HG03378 (cell line): Measurements from ENCODE around the gene STK39.

Experiments used
- ATAC-seq: cut with Tn5 transposase; IDR thresholded peaks from one replicate; pipeline ENCODE4 v1.9.1; 2021; ENCODE audit warnings: mild to moderate bottlenecking, moderate library complexity; ENCODE audit not compliant: unreplicated experiment

STK39 gene

DNA sequence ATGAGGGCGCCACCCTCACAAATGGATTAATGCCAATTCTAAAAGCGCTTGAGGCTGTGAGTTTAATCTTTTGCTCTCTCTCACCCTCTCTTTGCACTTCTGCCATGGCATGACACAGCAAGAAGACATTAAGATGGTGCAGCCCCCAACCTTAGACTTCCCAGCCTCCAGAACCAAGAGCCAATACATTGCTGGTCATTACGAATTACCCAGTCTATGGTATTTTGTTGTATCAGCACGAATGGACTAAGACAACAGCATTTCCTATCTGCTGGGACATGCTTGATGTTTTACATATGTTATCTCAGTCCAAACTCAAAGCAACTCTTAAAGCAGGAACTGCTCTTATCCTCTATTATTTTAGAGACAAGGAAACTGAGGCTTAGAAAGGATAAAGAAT is 222.9 kb downstream of the STK39 start:
- ATAC-seq, result no peak

DNA sequence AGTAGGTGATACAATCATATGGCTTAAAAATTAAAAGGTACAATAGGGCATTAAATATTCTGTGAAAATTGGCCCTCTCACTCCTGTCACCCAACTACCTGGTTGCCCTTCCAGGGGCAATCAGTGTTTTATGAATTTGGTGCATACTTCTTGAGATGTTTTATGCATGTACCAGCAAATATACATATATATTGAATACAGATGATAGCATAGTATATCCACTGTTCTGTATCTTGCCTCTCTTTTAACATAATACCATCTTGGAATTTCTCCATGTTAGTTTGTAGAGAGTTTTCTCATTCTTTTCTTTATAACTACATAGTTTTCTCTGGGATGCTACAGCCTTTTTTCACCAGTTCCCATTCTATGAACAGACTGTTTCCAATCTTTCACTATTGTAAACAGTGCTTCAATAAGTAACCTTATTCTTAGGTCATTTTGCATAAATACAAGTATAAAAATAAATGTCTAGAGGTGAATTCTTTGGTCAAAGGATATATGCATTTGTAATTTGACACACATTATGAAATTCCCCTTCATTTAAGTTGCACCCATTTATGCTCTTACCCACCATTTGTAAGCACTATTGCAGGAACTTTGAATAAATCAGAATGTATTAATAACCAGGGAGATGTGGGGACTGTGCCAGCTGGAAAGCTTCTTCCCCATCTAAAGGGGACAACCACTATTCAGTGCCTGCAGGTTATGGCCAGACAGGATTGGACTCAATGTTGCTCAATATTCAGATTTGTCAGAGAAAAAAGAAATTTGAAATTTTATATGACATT is 225.4 kb downstream of the STK39 start:
- no peak for ATAC-seq

DNA sequence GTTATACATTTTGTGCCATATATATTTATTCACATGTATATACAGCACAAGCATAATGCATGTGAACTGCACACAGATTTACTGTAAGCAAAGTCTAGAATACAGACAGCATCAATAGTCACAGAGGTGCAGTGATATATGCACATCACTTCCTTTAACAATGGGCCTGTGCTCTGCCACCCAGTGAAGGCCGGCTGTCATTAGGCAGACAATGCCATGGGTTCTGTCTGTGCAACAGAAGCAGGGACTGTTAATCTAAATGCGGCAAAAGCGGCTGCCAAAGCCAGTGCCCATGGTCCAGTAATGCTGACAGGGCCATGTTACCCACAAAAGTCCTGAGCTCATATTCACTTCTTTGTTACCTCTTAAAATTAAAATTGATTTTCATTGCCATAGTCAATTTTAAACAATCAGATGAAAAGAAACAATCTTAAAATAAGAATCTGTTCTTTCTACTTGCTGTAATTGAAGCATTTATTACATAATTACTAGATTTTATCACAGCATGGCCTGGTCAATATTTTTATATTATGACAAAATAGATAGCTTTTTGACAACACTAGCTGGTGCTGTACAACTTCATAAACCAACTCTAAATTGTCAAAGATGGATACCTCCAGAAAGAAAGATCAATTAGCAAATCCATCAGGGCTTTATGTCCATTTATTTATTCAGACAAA is 232.0 kb downstream of the STK39 start:
- no peak for ATAC-seq

DNA sequence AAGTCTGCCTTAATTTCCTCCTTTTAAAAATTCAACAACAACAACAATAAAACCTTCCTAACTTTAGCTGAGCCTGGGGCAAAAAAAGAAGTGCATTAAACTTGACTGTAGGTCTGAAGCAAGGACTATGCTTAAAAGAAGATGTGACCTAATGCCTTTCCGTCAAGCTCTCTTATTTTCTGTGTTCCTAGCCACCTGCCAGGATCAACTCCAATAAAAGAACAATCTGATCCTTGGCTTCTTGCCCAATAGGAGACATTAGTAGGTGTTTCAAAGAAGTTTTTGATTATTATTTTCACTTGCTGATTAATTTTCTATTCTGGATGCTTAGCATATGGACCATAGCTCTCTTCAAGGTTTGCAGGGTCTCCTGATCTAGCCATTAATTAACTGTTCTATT is 237.5 kb downstream of the STK39 start:
- ATAC-seq, result no peak

DNA sequence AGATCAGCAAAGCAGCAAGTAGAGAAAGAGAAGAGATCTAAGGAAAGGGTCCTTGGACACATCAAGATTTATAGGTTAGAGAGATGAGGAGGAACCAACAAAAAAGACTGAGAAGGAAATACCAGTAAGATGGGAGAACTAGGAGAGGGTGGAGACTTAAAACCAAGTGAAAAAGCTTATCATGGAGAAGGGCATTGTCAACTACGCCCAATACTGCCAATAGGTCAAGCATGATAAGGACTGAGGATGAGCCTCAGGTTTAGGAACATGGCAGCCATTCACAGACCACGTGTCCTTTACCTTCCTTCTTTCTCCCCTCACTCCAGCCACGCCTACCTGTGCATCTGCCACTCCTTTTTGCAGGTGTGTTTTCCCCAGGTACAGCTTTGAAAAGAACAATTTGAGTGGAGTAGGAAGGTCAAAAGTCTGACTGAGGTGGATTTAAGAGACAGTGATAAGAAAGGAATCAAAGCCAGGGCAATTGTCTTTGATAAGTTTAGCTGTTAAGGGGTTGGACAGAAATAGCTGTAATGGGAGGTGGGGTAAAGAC is 238.7 kb downstream of the STK39 start:
- no peak for ATAC-seq

DNA sequence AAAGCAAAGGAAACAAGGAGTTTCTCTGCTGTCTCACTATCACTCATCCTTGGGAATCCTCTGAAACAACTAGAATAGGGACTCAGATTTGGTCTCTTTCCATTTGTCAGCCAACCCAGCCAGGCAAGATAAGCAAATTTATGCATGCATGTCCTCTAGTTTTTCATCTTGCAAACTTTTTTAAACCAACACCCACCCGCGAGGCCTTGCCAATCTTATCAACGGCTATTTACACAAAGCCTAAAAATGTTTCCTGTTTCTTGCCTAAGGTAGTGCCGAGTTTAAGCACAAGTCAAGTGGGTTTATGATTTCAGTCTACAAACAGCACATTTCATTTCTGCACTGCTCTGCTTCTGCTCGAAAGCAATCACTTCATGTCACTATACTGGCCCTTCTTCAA is 240.9 kb downstream of the STK39 start:
- ATAC-seq, result no peak

DNA sequence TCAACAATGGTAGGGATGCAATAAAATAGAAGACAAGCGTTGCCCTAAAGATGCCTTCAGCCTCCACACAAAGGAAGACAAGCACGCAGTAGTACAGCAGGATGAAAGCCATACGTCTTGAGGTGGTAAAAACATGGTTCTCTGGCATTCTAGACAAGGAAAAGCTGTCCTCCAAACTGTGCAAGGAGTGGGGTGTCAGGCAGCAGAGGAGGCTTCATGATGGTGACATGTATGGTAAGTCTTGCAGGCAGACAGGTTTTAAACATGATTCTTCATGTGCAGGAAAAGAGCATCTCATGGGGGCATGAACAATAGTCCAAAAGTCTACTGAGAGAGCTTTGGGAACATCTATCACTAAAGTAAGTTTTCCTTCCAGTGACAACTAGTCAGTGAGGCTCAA is 241.8 kb downstream of the STK39 start:
- ATAC-seq, result no peak

DNA sequence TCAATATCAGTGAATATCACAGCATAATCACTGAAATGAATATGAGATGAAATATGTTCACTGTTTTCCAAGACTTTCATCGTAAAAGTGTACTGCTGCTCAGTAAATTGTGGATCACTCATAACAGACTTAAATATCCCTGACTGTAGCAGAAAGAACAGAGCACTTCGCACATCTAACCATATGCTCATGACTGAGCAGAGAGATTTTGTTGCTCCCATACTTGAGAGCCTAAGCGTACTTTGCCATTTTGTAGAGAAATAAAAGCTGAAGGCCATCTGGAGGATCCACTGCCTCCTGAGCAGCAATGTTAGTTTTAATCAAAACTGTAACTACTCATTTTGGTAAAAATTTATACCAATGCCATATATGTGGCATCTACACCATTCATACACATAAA is 243.5 kb downstream of the STK39 start:
- ATAC-seq, result no peak

DNA sequence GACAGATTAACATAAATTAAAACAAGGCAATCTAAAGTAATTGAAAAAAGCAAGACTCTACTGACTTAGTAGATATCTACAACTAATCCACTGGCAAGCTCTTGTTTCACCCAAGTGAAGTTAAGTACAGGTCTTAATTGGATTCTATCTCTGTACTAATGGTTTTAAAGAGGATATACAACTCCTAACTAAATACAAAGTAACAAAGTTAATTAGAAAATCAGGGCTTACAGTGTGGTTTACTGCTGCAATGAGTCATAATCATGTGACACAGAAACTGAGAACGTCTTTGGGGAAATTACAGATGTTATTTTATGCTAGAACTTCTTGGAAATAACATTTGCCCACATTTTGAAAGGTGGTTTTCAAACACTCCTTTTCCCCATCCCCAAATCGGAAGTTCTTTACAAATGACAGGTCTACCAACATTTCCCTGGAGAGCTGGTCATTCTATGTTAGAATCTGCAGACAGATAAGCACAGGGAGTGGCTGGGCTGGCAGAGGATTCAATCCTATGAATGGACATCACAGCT is 245.3 kb downstream of the STK39 start:
- peak; percentile 86 for ATAC-seq

DNA sequence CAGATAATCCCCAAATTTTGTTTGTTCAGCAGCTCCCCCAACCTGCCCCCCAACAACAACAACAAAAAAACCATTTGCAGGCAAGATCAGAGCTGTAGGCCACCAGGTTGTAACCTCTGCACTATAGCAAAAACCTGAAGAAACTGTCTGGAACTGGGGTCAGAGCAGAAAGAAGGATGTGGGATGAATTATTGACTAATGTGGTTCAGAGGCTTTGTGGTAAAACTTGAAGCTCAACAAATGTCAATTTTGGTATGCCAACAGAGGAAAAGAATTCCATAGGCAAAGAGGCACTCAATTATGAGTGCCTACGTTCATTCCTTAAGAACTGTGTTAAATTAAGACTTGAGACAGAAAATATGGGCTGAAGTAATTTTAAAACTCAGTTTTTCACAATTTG is 255.1 kb downstream of the STK39 start:
- ATAC-seq, result no peak

DNA sequence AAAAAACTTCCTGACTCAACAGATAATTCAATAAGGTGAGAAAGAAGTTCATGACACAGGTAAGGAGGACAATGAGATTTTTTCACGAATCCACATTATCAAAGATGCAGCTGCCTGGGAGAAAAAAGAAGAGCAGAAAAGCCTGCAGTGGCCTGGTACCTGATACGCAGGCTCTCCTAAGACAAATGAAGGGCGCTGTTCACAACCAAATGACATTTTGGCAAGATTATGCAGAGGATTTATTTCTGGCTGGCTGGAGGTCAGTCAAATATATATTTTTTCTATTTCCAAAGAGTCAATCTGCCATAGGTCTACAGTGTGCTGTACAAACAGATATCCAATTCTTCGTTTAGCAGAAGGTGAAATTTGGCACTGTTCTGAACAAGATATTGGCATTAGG is 257.3 kb downstream of the STK39 start:
- no peak for ATAC-seq

DNA sequence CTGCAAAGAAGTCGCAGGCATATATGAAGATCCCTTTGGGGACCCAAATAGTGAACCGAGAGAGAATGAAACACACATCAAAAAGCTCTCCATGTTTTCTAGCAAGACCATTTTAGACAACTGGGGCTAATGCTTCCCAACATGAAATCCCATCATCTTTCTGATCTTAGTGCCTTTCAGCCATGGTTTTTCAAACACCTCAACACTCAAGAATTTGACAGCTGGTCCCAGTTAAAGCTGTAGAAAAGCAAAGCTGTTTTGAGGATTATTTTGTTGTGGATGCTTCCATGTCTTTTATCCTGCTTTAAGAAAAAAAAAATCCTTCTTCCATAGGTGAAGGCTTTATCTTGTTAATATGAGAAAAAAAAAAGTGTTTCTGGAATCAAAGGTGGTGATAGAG is 259.1 kb downstream of the STK39 start:
- ATAC-seq, result no peak

DNA sequence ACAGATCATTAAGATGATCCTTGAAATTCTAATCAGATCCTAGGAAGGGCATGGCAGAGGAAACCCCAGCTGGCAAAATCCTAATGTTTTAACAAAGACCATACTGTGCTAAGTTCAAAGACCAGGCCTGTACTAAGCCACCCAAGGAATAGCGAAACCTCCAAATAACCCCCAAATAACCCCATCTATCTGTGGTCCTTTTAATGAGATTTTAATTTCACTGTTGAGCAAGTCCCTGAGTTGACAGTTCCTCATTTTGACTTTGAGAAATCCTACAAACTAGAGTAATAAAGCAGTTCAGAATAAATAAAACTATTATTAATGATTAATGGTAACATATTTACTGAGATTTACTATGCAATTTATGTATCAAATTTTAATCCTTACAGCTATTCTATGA is 259.8 kb downstream of the STK39 start:
- ATAC-seq, result no peak

DNA sequence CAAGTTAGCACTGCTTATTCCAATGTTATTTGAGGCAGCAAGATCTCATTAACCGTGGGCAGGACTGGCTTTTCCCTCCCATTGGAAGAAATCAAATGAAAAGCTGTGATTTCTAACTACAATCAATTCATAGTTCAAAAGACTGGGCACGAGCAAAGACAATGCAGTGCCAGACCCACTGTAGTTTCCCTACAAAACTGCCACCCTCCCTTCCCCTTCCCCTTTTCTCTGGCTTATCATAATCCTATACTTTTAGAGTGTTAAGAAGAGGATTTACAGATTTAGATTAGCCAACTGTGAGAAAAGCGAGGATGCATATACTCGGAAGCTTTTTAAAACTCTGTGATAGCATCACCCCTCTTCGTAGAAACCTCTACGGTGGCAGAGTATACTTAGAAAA is 260.4 kb downstream of the STK39 start:
- no peak for ATAC-seq

DNA sequence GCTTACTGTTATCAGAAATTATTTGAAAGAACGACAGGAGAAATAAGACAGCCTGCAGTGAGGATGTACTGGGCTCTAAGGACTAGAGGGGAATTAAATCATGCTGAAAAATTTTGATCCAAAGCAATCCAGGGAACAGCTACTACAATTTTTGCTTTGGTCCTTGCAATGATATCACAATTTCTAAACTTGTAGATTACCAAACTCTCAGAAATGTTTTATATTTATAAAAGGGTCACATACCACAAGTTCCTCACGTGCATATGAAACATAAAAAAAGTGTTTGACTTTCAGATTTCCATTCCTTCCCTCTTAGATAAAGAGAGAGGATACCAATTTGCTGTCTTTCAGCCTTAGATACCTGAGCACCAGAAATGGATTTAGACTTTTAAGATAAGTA is 261.2 kb downstream of the STK39 start:
- no peak for ATAC-seq

DNA sequence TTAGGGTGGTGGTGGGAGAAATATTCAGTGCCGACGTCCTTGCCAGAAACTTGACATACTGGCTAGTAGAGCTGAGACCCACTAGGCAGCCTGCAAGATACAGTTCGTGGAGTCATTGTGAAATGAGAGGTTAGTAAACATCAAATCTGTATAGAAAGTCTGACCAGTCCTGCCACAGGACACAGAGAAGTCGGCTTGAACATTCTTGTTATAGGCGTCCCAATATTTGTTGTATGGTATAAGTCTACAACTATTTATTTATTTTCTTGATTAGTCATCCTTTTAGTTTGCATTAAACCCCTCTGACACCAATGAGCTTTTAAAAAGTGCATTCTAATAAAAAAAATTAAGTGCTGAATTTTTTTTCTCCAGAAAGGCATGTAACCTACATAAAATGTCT is 265.4 kb downstream of the STK39 start:
- no peak for ATAC-seq

DNA sequence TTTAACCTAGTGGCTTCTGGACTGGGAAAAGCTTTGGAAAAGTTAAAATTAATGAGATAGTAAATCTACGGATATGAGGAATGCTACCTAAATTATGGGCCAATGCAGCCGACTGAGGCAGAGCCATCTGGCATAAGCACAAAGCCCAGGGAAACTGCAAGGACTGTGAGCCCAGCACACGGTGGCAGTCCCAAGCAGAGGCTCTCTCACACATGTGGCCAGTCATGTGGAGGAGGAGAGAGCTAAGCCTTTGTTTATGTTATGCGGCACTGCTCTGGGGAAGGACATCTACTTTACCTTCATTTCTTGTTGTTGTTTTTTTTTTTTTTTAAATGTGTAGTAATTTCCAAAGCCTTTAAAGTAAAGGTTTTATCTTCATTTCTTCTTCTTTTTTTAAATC is 267.0 kb downstream of the STK39 start:
- ATAC-seq, result no peak

DNA sequence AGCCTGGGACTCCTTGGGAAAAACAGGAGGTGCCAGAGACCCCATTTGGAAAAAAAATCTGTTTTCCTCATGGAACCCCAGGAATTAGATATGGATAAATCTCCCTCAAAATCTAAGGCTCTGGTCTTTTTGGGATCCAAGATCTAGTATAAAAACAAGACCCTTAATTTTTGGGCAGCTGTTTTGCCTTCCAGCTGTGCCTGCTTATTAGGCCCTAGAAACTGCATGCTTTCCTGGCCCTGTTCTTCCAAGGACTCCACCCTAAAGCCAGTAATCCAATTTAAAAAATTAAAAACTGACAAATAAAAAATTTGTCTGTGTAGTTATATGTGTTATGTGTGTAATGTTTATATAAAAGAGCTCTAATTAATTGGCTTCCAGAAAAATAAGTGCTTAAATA is 274.6 kb downstream of the STK39 start:
- no peak for ATAC-seq

DNA sequence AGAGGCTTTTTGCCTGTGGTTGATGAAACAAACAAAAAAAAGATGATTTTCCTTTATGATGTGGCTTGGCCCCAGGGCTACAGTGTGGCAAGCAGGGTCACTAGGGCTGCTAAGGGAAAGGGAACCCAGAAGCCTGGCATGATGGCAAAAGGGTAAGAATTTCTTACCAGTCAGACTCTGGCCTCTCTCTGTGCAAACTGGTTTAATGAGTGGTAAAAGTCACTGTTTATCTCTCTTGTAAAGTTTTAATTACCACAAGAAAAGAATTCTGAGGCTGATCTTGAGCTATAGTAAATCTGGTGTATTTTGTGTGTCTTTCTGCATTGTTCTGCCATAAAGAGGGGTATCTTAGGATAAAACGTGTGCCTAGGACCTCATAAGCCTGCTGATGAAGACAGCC is 275.4 kb downstream of the STK39 start:
- no peak for ATAC-seq

DNA sequence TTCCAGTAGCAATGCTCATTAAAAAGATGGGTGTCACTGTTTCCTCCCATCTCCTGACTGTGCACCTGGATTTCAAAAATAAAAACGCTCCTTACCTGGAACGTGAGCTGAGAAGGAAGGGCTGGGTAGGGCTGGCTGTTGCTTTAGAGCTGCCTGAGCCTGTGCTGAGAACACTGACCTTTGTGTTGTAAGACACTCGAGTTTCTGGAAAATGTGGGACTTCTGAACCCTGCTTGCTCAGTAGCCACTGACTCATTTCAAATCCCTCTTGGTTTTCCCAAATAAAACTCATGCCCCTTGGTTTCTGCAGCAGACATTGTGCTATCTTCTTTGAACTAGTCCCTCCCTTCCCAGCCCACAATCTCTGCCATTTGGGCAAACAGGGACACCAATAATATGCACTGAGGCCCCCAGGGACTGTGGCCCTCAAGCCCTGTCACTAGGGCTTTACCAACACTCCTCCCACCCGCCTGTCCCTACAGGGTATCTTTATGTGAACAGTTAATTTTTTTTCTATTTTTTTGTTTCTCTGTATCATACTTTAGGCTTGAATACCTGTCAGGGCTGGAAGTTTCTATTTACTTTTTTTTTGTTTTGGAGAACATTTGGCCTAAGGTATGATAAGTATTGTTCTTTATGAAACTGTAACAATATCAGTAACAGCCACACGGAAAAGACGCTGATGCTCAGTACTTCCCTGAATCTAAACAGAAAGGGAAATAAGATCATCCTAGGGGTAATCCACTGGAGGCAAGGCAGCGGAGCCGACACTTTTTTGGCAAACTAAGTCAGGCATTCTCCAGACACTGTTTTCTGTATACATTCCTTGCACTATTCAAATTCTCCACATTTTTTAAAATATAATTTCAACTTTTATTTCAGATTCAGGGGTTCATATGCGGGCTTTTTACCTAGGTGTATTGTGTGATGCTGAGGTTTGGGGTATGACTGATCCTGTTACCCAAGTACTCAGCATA is 280.2 kb downstream of the STK39 start:
- ATAC-seq, result no peak
